HEK293 (cell line): ENCODE results near the gene TMEM51.

Source experiments
- CTCF ChIA-PET: fragments of 350-600 bp; formaldehyde crosslinking; extraction: SDS; loops from one replicate; lab custom pipeline; 2021; ENCODE audit warnings: antibody characterized with exemption; lab: Yijun Ruan, JAX
- POLR2A ChIA-PET: fragments of 300-600 bp; formaldehyde crosslinking; extraction: SDS; loops from one replicate; lab custom pipeline; 2020; ENCODE audit warnings: antibody characterized with exemption, inconsistent platforms; lab: Yijun Ruan, JAX
- H3K27ac ChIP-seq: fragments of 200-500 bp; sonication (Bioruptor generic); 2 replicates; pipeline ENCODE4 v1.5.1; 2014; ENCODE audit warnings: low read depth, low read length, control low read depth, inconsistent platforms; ENCODE audit errors: extremely low read depth
- H3K36me3 ChIP-seq, 2 experiments: fragments of 200-500 bp in 1 of 2; sonication (Bioruptor generic) in 1 of 2; 1 replicate in 1 of 2; 2 replicates in 1 of 2; pipeline ENCODE4 v1.5.1; 2014 to 2017; ENCODE audit warnings: inconsistent platforms in 2 of 2, low read length in 2 of 2; ENCODE audit not compliant: control insufficient read depth in 2 of 2, insufficient read depth in 1 of 2
- H3K4me1 ChIP-seq: fragments of 200-500 bp; sonication (Bioruptor generic); 2 replicates; pipeline ENCODE4 v1.5.1; 2014; ENCODE audit warnings: mild to moderate bottlenecking, low read length, inconsistent platforms; ENCODE audit not compliant: control insufficient read depth, insufficient read depth
- H3K4me3 ChIP-seq: 2 replicates; pipeline ENCODE4 v1.5.1; 2011; ENCODE audit warnings: low read depth, mild to moderate bottlenecking, control low read depth, low read length, moderate library complexity
- H3K9me3 ChIP-seq: fragments of 200-500 bp; sonication (Bioruptor generic); 2 replicates; pipeline ENCODE4 v1.5.1; 2014; ENCODE audit warnings: low read depth, low read length, inconsistent platforms; ENCODE audit not compliant: control insufficient read depth, insufficient read depth
- BCL6B ChIP-seq: fragments of 450-650 bp; formaldehyde crosslinking; IDR thresholded peaks from 2 replicates; pipeline ENCODE4 v1.5.1; 2017; ENCODE audit warnings: missing biosample characterization, missing genetic modification characterization
- OSR2 ChIP-seq: fragments of 450-650 bp; formaldehyde crosslinking; IDR thresholded peaks from 2 replicates; pipeline ENCODE4 v1.5.1; 2016; ENCODE audit warnings: missing biosample characterization, missing genetic modification characterization
- PRDM1 ChIP-seq: fragments of 450-650 bp; formaldehyde crosslinking; IDR thresholded peaks from 2 replicates; pipeline ENCODE4; 2016; ENCODE audit warnings: missing biosample characterization, missing genetic modification characterization
- PRDM4 ChIP-seq: fragments of 450-650 bp; formaldehyde crosslinking; IDR thresholded peaks from 2 replicates; pipeline ENCODE4 v1.5.1; 2017; ENCODE audit warnings: missing biosample characterization, missing genetic modification characterization
- TSHZ1 ChIP-seq: fragments of 450-650 bp; formaldehyde crosslinking; IDR thresholded peaks from 2 replicates; pipeline ENCODE4 v1.5.1; 2016; ENCODE audit warnings: missing biosample characterization, missing genetic modification characterization, borderline replicate concordance
- ZFHX2 ChIP-seq: fragments of 450-650 bp; formaldehyde crosslinking; conservative IDR thresholded peaks from 2 replicates; pipeline ENCODE4 v1.5.1; 2016; ENCODE audit warnings: missing biosample characterization, missing genetic modification characterization
- ZNF146 ChIP-seq: fragments of 450-650 bp; formaldehyde crosslinking; IDR thresholded peaks from 2 replicates; pipeline ENCODE4 v1.5.1; 2016; ENCODE audit warnings: missing biosample characterization, missing genetic modification characterization
- ZNF473 ChIP-seq: fragments of 450-650 bp; formaldehyde crosslinking; IDR thresholded peaks from 2 replicates; pipeline ENCODE4 v1.5.1; 2017; ENCODE audit warnings: missing biosample characterization, missing genetic modification characterization
- ZNF48 ChIP-seq: fragments of 450-650 bp; formaldehyde crosslinking; IDR thresholded peaks from 2 replicates; pipeline ENCODE4 v1.5.1; 2016; ENCODE audit warnings: missing biosample characterization, missing genetic modification characterization
- ZNF529 ChIP-seq: fragments of 450-650 bp; formaldehyde crosslinking; IDR thresholded peaks from 2 replicates; pipeline ENCODE4 v1.5.1; 2017; ENCODE audit warnings: missing genetic modification characterization, missing biosample characterization; ENCODE audit not compliant: insufficient replicate concordance
- ZNF548 ChIP-seq: fragments of 450-650 bp; formaldehyde crosslinking; IDR thresholded peaks from 2 replicates; pipeline ENCODE4 v1.5.1; 2016; ENCODE audit warnings: missing biosample characterization, missing genetic modification characterization
- ZNF596 ChIP-seq: fragments of 450-650 bp; IDR thresholded peaks from 2 replicates; pipeline ENCODE4 v1.5.0; 2018; ENCODE audit warnings: missing biosample characterization, mild to moderate bottlenecking, missing genetic modification characterization, moderate library complexity
- ZNF677 ChIP-seq: fragments of 450-650 bp; IDR thresholded peaks from 2 replicates; pipeline ENCODE4 v1.5.0; 2018; ENCODE audit warnings: missing biosample characterization, mild to moderate bottlenecking, missing genetic modification characterization, moderate library complexity
- ZNF692 ChIP-seq: fragments of 450-650 bp; formaldehyde crosslinking; IDR thresholded peaks from 2 replicates; pipeline ENCODE4 v1.5.1; 2016; ENCODE audit warnings: missing biosample characterization, missing genetic modification characterization

Gene TMEM51

GRCh38 chr1:15110867-15111230 is 42.7 kb upstream of the TMEM51 start (continued):
- no peak for TF ChIP-seq ZNF677 (tag by site-specific recombination)
- no peak for TF ChIP-seq ZNF692 (tag by site-specific recombination)

- no peaks in the 10 kb centered on the region for H3K4me1 ChIP-seq
- TF ChIP-seq ZNF473 (tag by site-specific recombination) (no peak), ZNF596 (tag by site-specific recombination) (no peak)
- TF ChIP-seq, all 188 proteins: peak for 0
- ChIA-PET CTCF (interaction anchor here (1.1 kb wide), 1 partner anchor 159 kb away, joined by 5 read pairs; no protein-coding TSS in a partner anchor), POLR2A (no interaction called here)
- Histone ChIP-seq H3K4me3 (no peak overlapping the region), H3K36me3 (no peaks in the 10 kb centered on the region), H3K27ac (no peak overlapping the region), H3K9me3 (no peaks in the 10 kb centered on the region)
These were observed 40.4 kb upstream of the TMEM51 start for GRCh38 chr1:15113146-15113545.

- Histone ChIP-seq H3K4me1 (no peaks in the 10 kb centered on the region), H3K4me3 (no peak overlapping the region), H3K27ac (no peak overlapping the region), H3K9me3 (no peaks in the 10 kb centered on the region), H3K36me3 (no peaks in the 10 kb centered on the region)
- TF ChIP-seq ZFHX2 (tag by site-specific recombination): no peak
- TF ChIP-seq ZNF146 (tag by site-specific recombination): no peak
- no peak for TF ChIP-seq TSHZ1 (tag by site-specific recombination)
- no peak for TF ChIP-seq PRDM4 (tag by site-specific recombination)
- no peak for TF ChIP-seq OSR2
- no peak for TF ChIP-seq ZNF529
- TF ChIP-seq PRDM1 (tag by site-specific recombination): no peak
- no peak for TF ChIP-seq ZNF548
- TF ChIP-seq ZNF48: no peak
- TF ChIP-seq BCL6B (tag by site-specific recombination): no peak
- ChIA-PET CTCF (interaction anchor here (1.1 kb wide), 1 partner anchor 99 kb away, joined by 3 read pairs; no protein-coding TSS in a partner anchor), POLR2A (interaction anchor here (0.5 kb wide), 1 partner anchor 1136 kb away, joined by 3 read pairs; no protein-coding TSS in a partner anchor)
These were observed 38.7 kb upstream of the TMEM51 start for GRCh38 chr1:15114884-15115283.
